ENCODE results near the gene CFAP70.

Gene CFAP70

GRCh38 chr10:73215749-73216148 is 142.9 kb downstream of the CFAP70 start:
- no peak for DNase-seq (ENCODE audit: low spot score)

- DNase-seq (ENCODE audit: low spot score) = no peak
Observed at GRCh38 chr10:73211106-73211811, 147.4 kb downstream of the CFAP70 start.

- no peak for DNase-seq (ENCODE audit: low spot score)
Observed at GRCh38 chr10:73210395-73211105, 148.1 kb downstream of the CFAP70 start.

GRCh38 chr10:73209705-73210104 is 149.0 kb downstream of the CFAP70 start:
- DNase-seq (ENCODE audit: low spot score) = peak; percentile 29

GRCh38 chr10:73207883-73208282 is 150.8 kb downstream of the CFAP70 start:
- DNase-seq (ENCODE audit: low spot score) = no peak

GRCh38 chr10:73206385-73206784 is 152.3 kb downstream of the CFAP70 start:
- DNase-seq (ENCODE audit: low spot score) = no peak

- DNase-seq (ENCODE audit: low spot score) = no peak
Observed at GRCh38 chr10:73205890-73206289, 152.8 kb downstream of the CFAP70 start.

GRCh38 chr10:73205081-73205480 is 153.6 kb downstream of the CFAP70 start:
- DNase-seq (ENCODE audit: low spot score) = no peak

All from iPS-NIHi11 (cell line).